Esophagus squamous epithelium (tissue), 5 donors: ENCODE results near the gene PSMC6. TPM values are rescaled to one million over a fixed set of nuclear protein-coding genes. Genes with fewer than 3 reads are reported as not detected.

Source experiments
- DNase-seq: peaks from one replicate; lab custom pipeline; 2025; lab: John Stamatoyannopoulos, UW
- H3K27ac ChIP-seq, 4 donors: fragments of 200-600 bp; sonication (generic); one replicate each; pipeline ENCODE4 v1.5.1; 2016 to 2019; ENCODE audit warnings: mild to moderate bottlenecking in 1 of 4
- H3K27me3 ChIP-seq, 4 donors: fragments of 200-600 bp; sonication (generic); 1 replicate in 3 of 4; 2 replicates in 1 of 4; pipeline versions ENCODE4 v1.5.1 to v1.6.0; 2017 to 2021; ENCODE audit warnings: antibody characterized with exemption in 1 of 4
- H3K36me3 ChIP-seq, 3 donors: fragments of 200-600 bp; sonication (generic); one replicate each; pipeline ENCODE4 v1.5.1; 2016 to 2019
- H3K4me1 ChIP-seq, 3 donors: fragments of 200-600 bp; sonication (generic); one replicate each; pipeline ENCODE4 v1.5.1; 2017 to 2019
- H3K4me3 ChIP-seq, 4 donors: fragments of 200-600 bp; sonication (generic); 1 replicate in 3 of 4; 2 replicates in 1 of 4; pipeline ENCODE4 v1.5.1; 2016 to 2019; ENCODE audit warnings: mild to moderate bottlenecking in 2 of 4, moderate library complexity in 1 of 4
- H3K9me3 ChIP-seq, 3 donors: fragments of 200-600 bp; sonication (generic); one replicate each; pipeline ENCODE4 v1.5.1; 2016 to 2019
- CTCF ChIP-seq, 6 experiments: fragments of 450-650 bp in 4 of 6; fragments of 200-600 bp in 2 of 6; sonication (generic) in 2 of 6; IDR thresholded peaks; one replicate each; pipeline ENCODE4 v1.5.1; 2016 to 2019; ENCODE audit warnings: antibody characterized with exemption in 6 of 6, mild to moderate bottlenecking in 4 of 6, moderate library complexity in 4 of 6
- POLR2A ChIP-seq, 4 donors: fragments of 450-650 bp; IDR thresholded peaks; one replicate each; pipeline ENCODE4 v1.6.1; 2017; ENCODE audit warnings: antibody characterized with exemption in 4 of 4, mild to moderate bottlenecking in 4 of 4, moderate library complexity in 3 of 4
- WGBS, 2 donors: methylation state at CpG; one replicate each; pipeline ENCODE4 v1.1.5; 2018; 5-methylcytosine and 5-hydroxymethylcytosine counted together
- intact Hi-C: fragments of 100-400 bp; cut with DNase I; formaldehyde crosslinking; loops from one replicate; pipeline ENCODE4 v1.15.0; 2022
- total RNA-seq, 4 donors: library from RNA; depleted of rRNA; stranded (reverse); fragments of >200 nt; gene quantifications; one replicate each; pipeline ENCODE4 v1.1.0, GENCODE V29; 2016
- donor health status: DM: yes; HTN: yes; CAD: no.

PSMC6 gene
- total RNA-seq, 4 donors from 2014 or later: 75.5 to 147 (median 82.9) TPM

GRCh38 chr14:52729585-52729924 is 22.6 kb downstream of the PSMC6 start:
- Histone ChIP-seq H3K4me3 (peak overlapping the region; percentile 75 to 99 (median 94)), H3K4me1 (peaks cover 0 to 24% (median 6%) of the 10 kb centered on the region in 3 donors), H3K36me3 (peaks cover 0 to 65% (median 0%) of the 10 kb centered on the region in 3 donors), H3K27me3 (no peaks in the 10 kb centered on the region), H3K9me3 (no peaks in the 10 kb centered on the region), H3K27ac (peak overlapping the region; percentile 93 to 96 (median 96))
- TF ChIP-seq POLR2A (IDR thresholded peaks at IDR 0.05): no peak
- no peak for TF ChIP-seq CTCF (IDR thresholded peaks at IDR 0.05)
- no peak for DNase-seq
- 1 to 4% methylated on average over 4 of the region's 8 CpGs for WGBS, 2 donors
- intact Hi-C loops: no loop called here

DNA sequence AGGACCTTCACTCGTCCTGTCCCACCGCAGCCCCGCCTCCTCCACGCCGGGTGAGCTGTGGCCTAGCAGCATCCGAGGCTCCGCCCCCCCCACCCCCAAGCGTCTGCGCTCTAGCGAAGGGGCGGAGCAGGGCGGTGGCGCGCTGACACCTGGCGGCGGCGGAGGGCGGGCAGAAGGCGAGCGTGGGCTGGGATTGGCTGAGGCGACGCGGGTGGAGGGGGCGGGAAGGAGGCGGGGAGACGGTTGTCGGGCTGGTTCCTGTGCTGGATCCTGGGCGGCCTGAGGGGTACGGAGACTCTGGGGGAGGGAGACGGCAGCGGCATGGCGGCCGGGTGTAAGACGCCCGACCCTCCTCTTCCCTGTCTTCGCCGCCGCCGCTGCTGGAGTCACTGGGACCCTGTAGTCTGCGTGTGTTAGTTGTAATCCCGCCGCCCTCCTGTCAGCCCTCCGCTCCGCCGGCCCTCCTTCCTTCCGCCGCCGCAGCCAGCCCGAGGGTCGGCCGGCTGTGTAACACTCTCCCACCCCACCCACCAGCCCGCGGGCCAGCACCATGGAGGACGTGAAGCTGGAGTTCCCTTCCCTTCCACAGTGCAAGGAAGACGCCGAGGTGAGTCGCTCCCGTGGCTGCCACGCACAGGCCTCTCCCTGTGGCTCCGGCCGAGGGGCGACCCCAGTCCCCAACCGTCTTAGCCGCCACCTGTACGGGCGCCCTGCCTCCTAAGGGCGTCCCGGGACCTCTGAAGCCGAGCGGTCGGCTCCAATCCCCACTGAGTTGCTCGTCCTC is 23.1 kb downstream of the PSMC6 start, which contains the start of gene STYX:
STYX (plus strand) TSS at position 242 of the 784 bp plus-strand sequence; CDS start at position 551, 309 bp downstream.
- H3K4me3 ChIP-seq: peak within 1 kb of the TSS; percentile 75 to 99 (median 94)
- H3K36me3 ChIP-seq: peaks cover 0 to 62% (median 0%) of the 10 kb centered on the region in 3 donors
- no peaks in the 10 kb centered on the region for H3K9me3 ChIP-seq
- peak; percentile 96 for DNase-seq
- TF ChIP-seq CTCF (IDR thresholded peaks at IDR 0.05): peak; percentile 30 to 53 (median 46)
- peak in 3 of 4 donors; percentile 63 to 91 (median 87) for TF ChIP-seq POLR2A (IDR thresholded peaks at IDR 0.05)
- 0% methylated on average over 25 of the region's 72 CpGs; no CpG with 5 or more reads in 1 of the 2 donors for WGBS, 2 donors
- H3K4me1 ChIP-seq: peaks cover 0 to 25% (median 6%) of the 10 kb centered on the region in 3 donors
- no peaks in the 10 kb centered on the region for H3K27me3 ChIP-seq
- intact Hi-C loops: no loop called here
- H3K27ac ChIP-seq: peak within 1 kb of the TSS; percentile 93 to 96 (median 96)

DNA sequence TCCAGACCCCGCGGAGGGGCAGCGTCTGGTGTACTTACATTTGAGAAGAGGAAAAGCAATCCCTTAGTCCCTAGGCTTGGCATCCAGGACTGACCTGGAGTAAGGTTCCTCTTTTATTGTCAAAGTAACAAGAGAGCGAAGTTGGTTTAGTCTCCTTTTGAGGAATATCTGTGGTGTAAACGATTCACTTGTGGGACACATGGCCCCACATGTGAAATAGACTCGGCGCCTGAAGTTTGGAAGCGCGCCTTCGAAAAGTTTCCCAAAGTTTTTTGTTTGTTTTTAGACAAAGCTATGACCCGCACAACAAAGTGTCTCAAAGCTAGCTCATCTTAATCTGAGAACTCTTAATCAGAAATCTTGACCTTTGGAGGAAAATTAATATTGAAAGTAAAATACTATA is 23.7 kb downstream of the PSMC6 start:
- peak overlapping the region; percentile 93 to 96 (median 96) for H3K27ac ChIP-seq
- peaks cover 0 to 56% (median 0%) of the 10 kb centered on the region in 3 donors for H3K36me3 ChIP-seq
- DNase-seq: no peak
- 2% methylated on average over 7 to 11 of the region's 11 CpGs for WGBS, 2 donors
- intact Hi-C loops: no loop called here
- H3K27me3 ChIP-seq: no peaks in the 10 kb centered on the region
- TF ChIP-seq POLR2A (IDR thresholded peaks at IDR 0.05) (no peak), CTCF (IDR thresholded peaks at IDR 0.05) (no peak)
- H3K9me3 ChIP-seq: no peaks in the 10 kb centered on the region
- H3K4me3 ChIP-seq: peak overlapping the region; percentile 75 to 99 (median 94)
- H3K4me1 ChIP-seq: peaks cover 0 to 31% (median 6%) of the 10 kb centered on the region in 3 donors

GRCh38 chr14:52733824-52734223 is 26.8 kb downstream of the PSMC6 start:
- no peaks in the 10 kb centered on the region for H3K9me3 ChIP-seq
- no peaks in the 10 kb centered on the region for H3K27me3 ChIP-seq
- H3K36me3 ChIP-seq: peaks cover 0 to 26% (median 0%) of the 10 kb centered on the region in 3 donors
- no peak for TF ChIP-seq POLR2A (IDR thresholded peaks at IDR 0.05)
- TF ChIP-seq CTCF (IDR thresholded peaks at IDR 0.05): no peak
- 91 to 96% methylated on average over 9 of the region's 9 CpGs for WGBS, 2 donors
- H3K4me3 ChIP-seq: no peak overlapping the region
- DNase-seq: no peak
- no peak overlapping the region for H3K27ac ChIP-seq
- peaks cover 0 to 34% (median 9%) of the 10 kb centered on the region in 3 donors for H3K4me1 ChIP-seq
- intact Hi-C loops: no loop called here

DNA sequence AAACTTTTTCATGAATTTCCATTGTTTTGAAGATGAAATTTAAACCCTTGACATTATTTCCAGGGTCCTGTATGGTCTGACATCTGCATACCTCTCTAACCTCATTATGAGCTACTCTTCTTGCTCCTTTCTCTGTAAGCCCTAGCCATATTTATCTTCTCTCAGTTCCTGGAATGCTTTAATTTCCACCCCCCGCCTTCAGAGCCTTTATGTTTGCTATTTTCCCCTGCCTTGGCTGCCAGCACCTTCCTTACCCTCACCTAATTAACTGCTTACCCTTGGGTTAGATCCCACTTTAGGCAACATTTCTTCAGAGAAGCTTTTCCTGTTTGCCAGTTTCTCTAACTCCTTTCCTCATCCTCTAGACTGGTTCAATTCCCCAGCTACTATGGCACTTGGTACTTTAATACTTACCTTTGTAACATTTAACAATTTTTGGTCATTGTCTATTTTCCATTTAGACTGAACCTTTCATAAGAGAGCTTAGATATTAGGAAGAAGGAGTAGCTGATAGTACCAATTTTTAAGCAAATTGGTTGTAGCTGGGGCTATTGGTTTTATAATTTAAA is 29.0 kb downstream of the PSMC6 start:
- TF ChIP-seq CTCF (IDR thresholded peaks at IDR 0.05): no peak
- no peak for TF ChIP-seq POLR2A (IDR thresholded peaks at IDR 0.05)
- Histone ChIP-seq H3K36me3 (peaks cover 0 to 27% (median 0%) of the 10 kb centered on the region in 3 donors), H3K4me3 (no peak overlapping the region), H3K9me3 (no peaks in the 10 kb centered on the region), H3K27ac (no peak overlapping the region), H3K4me1 (peaks cover 0 to 28% (median 9%) of the 10 kb centered on the region in 3 donors), H3K27me3 (no peaks in the 10 kb centered on the region)
- intact Hi-C loops: no loop called here
- 62 to 65% methylated on average over 1 of the region's 1 CpG for WGBS, 2 donors
- no peak for DNase-seq
